ENCODE results near the gene LAYN.
A peak's percentile ranks its signal among the peaks of the same experiment; 100 is the strongest.

The LAYN gene

DNA sequence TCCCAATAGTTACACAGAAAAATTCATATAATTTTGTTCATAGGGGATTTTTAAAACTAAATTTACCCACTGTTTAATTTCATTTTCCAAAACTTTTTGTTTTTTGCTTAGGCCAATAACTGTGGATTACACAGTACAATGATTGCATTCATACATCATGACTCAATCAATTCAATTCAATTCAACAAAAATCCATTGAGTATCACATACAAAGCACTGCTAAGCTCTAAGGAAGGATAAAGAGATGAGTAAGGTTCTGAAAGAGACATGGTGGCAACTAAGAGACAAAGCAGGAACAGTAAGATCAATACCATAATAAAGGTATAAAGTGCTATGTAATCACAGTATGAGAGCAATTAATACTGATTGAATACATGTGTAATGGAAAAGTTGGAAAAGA, 9.4 kb upstream of the LAYN start:
- DNase-seq (ENCODE audit: low read depth in 2 of 2): no peak

GRCh38 chr11:111531687-111532364, 8.7 kb upstream of the LAYN start:
- peak; percentile 45 to 63 for DNase-seq (ENCODE audit: low read depth in 2 of 2)

DNA sequence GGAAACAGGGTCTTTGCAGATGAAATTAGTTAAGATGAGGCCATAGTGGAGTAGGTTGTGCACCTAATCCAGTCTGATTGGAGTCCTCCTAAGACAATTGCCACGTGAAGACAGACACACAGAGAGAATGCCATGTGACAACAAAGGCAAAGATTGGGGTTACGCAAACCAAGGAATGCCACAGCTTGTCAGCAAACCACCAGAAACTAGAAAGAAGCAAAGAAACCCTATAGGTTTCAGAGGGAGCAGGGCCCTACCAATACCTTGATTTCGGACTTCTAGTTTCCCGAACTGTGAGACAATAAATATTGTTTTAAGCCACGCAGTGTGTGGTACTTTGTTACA, 8.2 kb upstream of the LAYN start:
- no peak for DNase-seq (ENCODE audit: low read depth in 2 of 2)

GRCh38 chr11:111535281-111535680, 5.2 kb upstream of the LAYN start:
- DNase-seq (ENCODE audit: low read depth in 2 of 2): no peak

- no peak for DNase-seq (ENCODE audit: low read depth in 2 of 2)
These were observed 3.1 kb upstream of the LAYN start for GRCh38 chr11:111537336-111537860.

GRCh38 chr11:111538407-111539114, 2.0 kb upstream of the LAYN start:
- no peak for DNase-seq (ENCODE audit: low read depth in 2 of 2)

GRCh38 chr11:111539426-111540113, 950 bp upstream of the LAYN start:
- DNase-seq (ENCODE audit: low read depth in 2 of 2): no peak

DNA sequence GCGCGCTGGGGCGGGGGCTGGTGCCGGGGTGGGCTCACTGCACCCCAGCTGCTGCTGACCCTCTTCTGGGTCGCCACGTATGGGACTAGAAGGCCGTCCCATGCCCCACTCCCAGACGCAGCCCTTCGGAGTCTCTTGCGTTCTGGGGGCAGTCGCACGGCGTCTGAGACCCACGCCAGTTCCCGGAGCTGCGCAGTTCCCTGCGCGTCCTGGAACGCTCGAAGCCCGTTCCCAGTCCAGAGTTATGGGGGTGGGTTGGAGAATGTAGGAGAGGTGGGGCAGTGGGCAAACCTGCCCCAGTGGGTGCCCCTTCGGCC, 375 bp downstream of the LAYN start:
- DNase-seq (ENCODE audit: low read depth in 2 of 2): no peak

GRCh38 chr11:111541254-111542061, 938 bp downstream of the LAYN start:
- no peak for DNase-seq (ENCODE audit: low read depth in 2 of 2)

DNA sequence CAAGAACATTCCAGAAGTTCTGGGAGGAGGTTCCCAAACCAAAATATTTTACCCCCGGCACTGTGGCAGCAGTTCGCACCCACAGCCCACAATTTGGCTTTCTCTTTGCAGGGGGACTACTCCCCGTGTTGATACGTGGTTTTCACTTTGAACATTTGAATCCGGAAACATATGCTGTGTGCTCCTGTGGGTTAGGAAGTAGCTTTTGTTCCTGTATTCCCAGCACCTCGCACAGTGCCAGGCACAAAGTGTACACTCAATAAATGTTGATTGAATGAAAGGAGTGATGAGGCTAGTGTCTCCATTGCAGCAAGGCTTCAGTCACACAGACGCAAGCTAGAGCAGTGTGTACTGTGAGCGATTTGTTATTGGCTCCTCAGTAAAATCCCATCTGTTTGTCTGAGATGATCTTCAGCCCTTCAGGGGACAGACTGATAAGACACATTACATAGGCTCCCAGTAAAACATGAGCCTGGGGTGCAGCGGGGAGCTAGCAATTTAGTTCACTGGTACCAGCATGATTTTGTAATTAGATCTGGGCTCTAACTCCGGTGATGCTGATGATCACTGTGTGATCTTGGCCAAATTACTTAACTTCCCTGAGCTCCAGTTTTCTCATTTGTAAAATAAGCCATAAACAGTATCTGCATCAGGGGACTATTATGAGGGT, 2.2 kb downstream of the LAYN start:
- no peak for DNase-seq (ENCODE audit: low read depth in 2 of 2)

GRCh38 chr11:111548525-111548924, 8.0 kb downstream of the LAYN start:
- no peak for DNase-seq (ENCODE audit: low read depth in 2 of 2)

GRCh38 chr11:111549196-111549868, 8.8 kb downstream of the LAYN start:
- DNase-seq (ENCODE audit: low read depth in 2 of 2): no peak

DNA sequence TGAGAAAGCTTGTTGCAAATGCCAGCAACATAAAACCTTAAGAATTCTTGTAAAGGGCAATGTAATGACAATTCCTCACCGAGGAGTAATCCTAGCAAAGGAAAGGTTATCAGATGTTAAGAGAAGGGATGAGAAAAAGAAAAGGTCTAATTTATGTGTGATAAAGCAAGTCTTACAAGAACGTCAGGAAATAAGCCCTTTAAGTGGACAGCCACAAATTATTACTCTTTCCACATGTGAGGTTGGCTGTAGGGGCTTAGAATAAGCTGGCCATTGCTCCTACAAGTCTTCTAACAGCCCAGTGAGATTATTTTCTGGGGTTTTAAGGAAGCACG, 9.3 kb downstream of the LAYN start:
- DNase-seq (ENCODE audit: low read depth in 2 of 2): no peak

DNA sequence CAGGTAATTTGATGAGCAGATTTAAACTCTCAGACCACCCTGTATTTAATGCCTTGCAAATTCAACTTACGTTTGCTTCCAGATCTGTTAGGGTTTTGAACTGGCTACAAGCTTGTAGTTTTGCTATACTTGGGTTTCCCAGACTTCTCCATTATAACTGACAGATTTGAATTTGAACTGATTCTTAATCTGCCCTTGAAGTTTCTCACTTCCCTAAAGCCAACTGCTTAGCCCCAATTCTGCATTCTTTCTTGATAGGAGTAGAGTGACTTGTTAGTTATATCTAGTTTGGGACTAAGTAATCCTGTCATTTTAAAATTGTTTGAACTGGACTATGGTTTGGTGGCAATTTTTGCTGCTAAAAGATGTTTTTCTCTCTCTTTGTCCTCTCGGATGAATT, 9.7 kb downstream of the LAYN start:
- DNase-seq (ENCODE audit: low read depth in 2 of 2): no peak

GRCh38 chr11:111554532-111554931, 14.0 kb downstream of the LAYN start:
- DNase-seq (ENCODE audit: low read depth in 2 of 2): no peak

DNA sequence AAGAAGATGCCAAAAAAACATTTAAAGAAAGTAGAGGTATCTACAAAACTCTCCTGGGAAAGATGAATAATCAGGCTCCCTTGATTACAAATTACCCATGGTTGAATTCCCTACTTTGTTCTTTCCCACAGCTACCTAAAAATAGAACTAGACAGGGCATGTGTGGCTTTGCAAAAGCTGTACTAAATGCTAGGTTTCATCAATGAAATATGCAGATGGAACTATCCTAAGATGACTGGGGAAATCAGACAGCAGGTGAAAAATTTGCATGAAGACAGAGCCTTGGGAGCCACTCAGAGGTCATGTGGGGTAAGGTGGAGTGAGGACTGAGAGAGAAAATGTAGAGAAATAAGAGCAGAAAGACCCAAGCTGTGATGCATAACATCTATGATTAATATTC, 14.7 kb downstream of the LAYN start:
- no peak for DNase-seq (ENCODE audit: low read depth in 2 of 2)

GRCh38 chr11:111557425-111558111, 17.0 kb downstream of the LAYN start:
- no peak for DNase-seq (ENCODE audit: low read depth in 2 of 2)

GRCh38 chr11:111559800-111560464, 19.4 kb downstream of the LAYN start:
- no peak for DNase-seq (ENCODE audit: low read depth in 2 of 2)

DNA sequence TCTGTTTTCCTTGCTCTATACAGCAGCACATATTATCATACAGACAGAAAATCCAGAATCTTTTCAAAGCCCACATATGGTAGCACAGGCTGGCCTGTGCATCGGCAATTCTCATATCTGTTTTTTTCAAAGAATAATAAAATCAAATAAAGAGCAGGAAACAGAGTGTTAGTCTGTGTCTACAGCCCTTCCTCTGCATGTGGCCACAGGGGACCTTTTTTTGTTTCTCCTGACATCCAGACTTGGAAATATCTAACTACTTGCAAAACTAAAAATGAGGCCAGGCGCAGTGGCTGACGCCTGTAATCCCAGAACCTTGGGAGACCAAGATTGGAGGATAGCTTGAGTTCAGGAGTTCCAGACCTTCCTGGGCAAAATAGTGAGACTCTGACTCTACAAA, 20.3 kb downstream of the LAYN start:
- no peak for DNase-seq (ENCODE audit: low read depth in 2 of 2)

- no peak for DNase-seq (ENCODE audit: low read depth in 2 of 2)
These were observed 20.8 kb downstream of the LAYN start for GRCh38 chr11:111561306-111561705.
